GM21619 (cell line): ENCODE measurements around the gene FMO2.

Experiments
- ATAC-seq: cut with Tn5 transposase; IDR thresholded peaks from one replicate; pipeline ENCODE4 v1.9.1; 2021; ENCODE audit not compliant: unreplicated experiment

The FMO2 gene

DNA sequence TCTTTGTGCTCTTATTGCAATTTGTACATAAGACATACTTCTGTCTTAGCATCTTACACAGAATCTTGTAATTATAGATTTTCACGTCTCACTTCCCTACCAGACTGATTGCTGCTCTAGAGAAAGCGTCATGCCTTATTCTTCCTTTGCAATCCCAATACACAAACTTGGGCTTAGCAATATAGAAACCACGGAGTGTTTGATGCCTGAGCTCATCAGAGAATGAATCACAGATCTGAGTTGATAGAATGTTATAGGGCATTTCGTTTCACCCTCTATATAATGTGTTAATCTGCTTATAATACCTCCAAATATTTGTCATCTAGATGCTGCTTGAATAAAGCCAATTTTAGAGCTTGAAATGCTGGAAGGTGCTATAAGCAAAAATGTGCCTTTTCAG lies 69.8 kb downstream of the FMO2 start:
- ATAC-seq: no peak

DNA sequence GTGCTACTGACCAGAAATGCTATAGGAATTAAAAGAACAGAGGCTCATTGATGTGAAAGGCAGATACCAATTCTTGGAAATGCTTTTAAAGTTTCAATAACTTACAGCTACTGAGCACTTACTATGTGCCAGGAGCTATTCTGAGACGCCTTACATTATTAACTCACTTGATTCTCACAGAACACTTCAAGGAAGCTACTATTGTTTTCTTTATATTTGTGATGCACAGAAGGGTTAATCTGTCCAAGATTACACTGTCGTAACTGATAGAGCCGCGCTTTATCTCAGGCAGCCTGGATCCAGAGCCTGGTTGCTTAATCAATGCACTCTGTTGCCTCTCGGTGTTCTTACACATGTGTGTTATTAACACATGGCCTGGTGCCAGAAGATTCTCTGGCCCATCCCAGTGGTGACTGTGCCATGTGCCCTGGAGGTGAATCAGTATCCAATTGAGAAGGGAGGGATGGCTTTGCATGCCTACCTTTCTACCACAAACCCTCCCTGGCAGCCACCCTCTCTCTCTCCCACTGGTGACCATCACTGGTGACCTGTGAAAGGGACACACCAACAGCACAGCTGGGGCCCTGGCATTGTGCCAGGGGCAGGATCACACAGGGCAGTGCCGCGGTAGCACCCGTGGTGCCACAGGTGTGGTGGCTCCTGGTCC lies 72.0 kb downstream of the FMO2 start:
- ATAC-seq: no peak

DNA sequence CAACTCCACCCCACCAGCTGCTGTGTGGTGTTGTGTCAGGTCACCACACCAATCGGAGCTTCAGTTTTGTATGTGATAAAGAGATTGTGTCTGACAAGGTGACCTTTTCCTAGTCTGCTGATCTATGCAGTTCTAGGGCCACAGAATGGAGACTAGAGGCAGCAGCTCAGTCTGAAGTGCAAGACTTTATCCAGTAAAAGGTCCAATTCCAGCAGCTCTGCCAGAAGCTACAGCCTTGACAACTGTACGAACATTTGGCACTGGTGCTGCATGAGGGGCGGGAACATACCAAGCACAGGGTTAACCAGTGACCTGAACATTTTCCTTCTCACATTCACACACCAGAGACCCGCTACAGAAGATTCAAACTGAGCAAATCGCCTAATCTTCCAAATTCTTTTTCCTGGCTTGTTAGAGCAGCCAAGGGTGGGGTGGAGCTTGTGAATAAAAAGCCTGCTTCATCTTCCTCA lies 72.5 kb downstream of the FMO2 start:
- no peak for ATAC-seq

DNA sequence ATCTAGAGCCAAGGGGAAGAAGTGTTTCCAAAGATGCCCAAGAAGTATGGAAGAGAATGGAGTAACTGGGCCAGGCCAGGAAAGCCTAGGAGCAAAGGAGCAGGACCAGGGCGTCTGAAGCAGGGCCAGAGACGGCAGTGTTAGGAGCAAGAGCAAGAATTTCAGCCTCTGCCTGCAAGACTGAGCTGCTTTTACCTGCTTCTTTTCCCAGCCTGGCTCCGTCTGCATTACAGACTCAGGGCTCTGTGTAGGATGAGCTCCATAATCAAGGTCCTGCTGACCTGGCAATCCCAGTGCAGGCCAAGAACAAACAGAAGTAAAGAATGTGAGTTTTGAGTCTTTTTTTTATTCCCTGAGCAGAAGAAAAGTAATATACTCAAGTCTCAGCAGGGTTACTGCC lies 73.3 kb downstream of the FMO2 start:
- no peak for ATAC-seq

DNA sequence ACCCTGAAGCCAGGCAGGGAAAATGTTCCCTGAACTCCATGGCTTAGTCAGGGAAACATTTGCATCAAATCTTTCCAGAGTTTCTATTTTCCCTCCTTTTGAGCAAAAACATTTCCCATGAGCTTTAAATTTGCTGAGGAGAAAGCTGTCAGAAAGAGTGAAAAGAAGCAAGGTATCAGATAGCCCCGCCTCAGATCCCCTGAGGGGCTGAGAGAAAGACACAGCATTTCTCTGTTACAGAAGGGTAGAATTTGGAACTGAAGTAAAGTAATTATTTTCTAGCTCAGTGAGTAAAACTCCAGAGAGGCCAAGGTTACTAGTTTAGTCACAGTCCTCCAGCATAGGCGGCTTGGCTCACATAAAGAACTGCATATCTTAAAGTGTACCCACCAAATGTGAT lies 73.8 kb downstream of the FMO2 start:
- no peak for ATAC-seq
